Stromal cell of bone marrow (primary cell): Measurements from ENCODE around the gene MYLK3.

Experiments
- DNase-seq: peaks from one replicate; pipeline ENCODE4 v3.0.0-alpha.2; 2012; ENCODE audit warnings: low read depth

MYLK3 gene

GRCh38 chr16:46757339-46758050 is 9.4 kb upstream of the MYLK3 start:
- DNase-seq, result no peak

- no peak for DNase-seq
Measured at GRCh38 chr16:46756772-46757171, 8.6 kb upstream of the MYLK3 start.

- no peak for DNase-seq
Measured at GRCh38 chr16:46753015-46753414, 4.9 kb upstream of the MYLK3 start.

- no peak for DNase-seq
Measured at GRCh38 chr16:46751381-46751780, 3.2 kb upstream of the MYLK3 start.

GRCh38 chr16:46748775-46749705 is 896 bp upstream of the MYLK3 start:
- DNase-seq, result no peak

GRCh38 chr16:46746821-46747776 is 1.0 kb downstream of the MYLK3 start:
- DNase-seq, result no peak

- DNase-seq, result no peak
Measured at GRCh38 chr16:46745617-46746016, 2.5 kb downstream of the MYLK3 start.

- no peak for DNase-seq
Measured at GRCh38 chr16:46743232-46743719, 4.9 kb downstream of the MYLK3 start.

GRCh38 chr16:46739934-46740333 is 8.2 kb downstream of the MYLK3 start:
- no peak for DNase-seq

GRCh38 chr16:46737621-46738214 is 10.4 kb downstream of the MYLK3 start:
- DNase-seq, result no peak

GRCh38 chr16:46736695-46737094 is 11.4 kb downstream of the MYLK3 start:
- no peak for DNase-seq

GRCh38 chr16:46733319-46733830 is 14.8 kb downstream of the MYLK3 start:
- no peak for DNase-seq

- no peak for DNase-seq
Measured at GRCh38 chr16:46732561-46732960, 15.6 kb downstream of the MYLK3 start.

GRCh38 chr16:46731691-46732555 is 16.2 kb downstream of the MYLK3 start:
- no peak for DNase-seq

- no peak for DNase-seq
Measured at GRCh38 chr16:46730801-46731690, 17.1 kb downstream of the MYLK3 start.

- DNase-seq, result no peak
Measured at GRCh38 chr16:46730126-46730525, 18.0 kb downstream of the MYLK3 start.

GRCh38 chr16:46729326-46729995 is 18.7 kb downstream of the MYLK3 start:
- no peak for DNase-seq

- DNase-seq, result no peak
Measured at GRCh38 chr16:46728806-46729205, 19.3 kb downstream of the MYLK3 start.

- no peak for DNase-seq
Measured at GRCh38 chr16:46727630-46728029, 20.5 kb downstream of the MYLK3 start.
